Neural crest cell (in vitro differentiated cells): ENCODE data around the gene GOLGA5. TPM values are rescaled to one million over a fixed set of nuclear protein-coding genes. Genes with fewer than 3 reads are reported as not detected.
"Not testable (repeated sequence)": the region's sequence is repeated elsewhere in the genome, so short reads cannot be mapped to it uniquely, and the experiment has no call there.

ENCODE experiments used
- DNase-seq: peaks from one replicate; pipeline ENCODE4 v3.0.0; 2021; ENCODE audit warnings: low read depth, mixed read lengths, low spot score
- H3K27ac Mint-ChIP-seq: one replicate; pipeline ENCODE4 v1.8.0; 2021; ENCODE audit warnings: mild to moderate bottlenecking, mixed read lengths; ENCODE audit not compliant: unreplicated experiment
- H3K27me3 Mint-ChIP-seq: 2 replicates; pipeline ENCODE4 v1.8.0; 2021; ENCODE audit warnings: low read depth, mild to moderate bottlenecking, mixed read lengths
- H3K36me3 Mint-ChIP-seq: 2 replicates; pipeline ENCODE4 v1.8.0; 2021; ENCODE audit warnings: low read depth, mild to moderate bottlenecking, mixed read lengths
- H3K4me1 Mint-ChIP-seq: 2 replicates; pipeline ENCODE4 v1.8.0; 2021; ENCODE audit warnings: mixed read lengths
- H3K4me3 Mint-ChIP-seq: one replicate; pipeline ENCODE4 v1.8.0; 2021; ENCODE audit warnings: mild to moderate bottlenecking, mixed read lengths
- H3K9me3 Mint-ChIP-seq: 2 replicates; pipeline ENCODE4 v1.8.0; 2021; ENCODE audit warnings: mixed read lengths
- total RNA-seq: library from RNA; stranded (reverse); gene quantifications from 2 replicates; pipeline ENCODE4 v1.2.1, GENCODE V29; 2021
- TF ChIP-seq, protein P1 (sequence below): fragments of 200-600 bp; sonication (generic); conservative IDR thresholded peaks from 2 replicates; pipeline ENCODE4 v1.5.0; 2021; ENCODE audit warnings: antibody characterized with exemption, mild to moderate bottlenecking

GOLGA5 gene
- total RNA-seq, 1 donor from 2014 or later, result 19.8 TPM

- Mint-ChIP-seq H3K9me3 (peaks cover 3% of the 10 kb centered on the region), H3K27ac (no peak overlapping the region), H3K4me1 (no peaks in the 10 kb centered on the region), H3K27me3 (no peaks in the 10 kb centered on the region), H3K4me3 (no peak overlapping the region), H3K36me3 (peaks cover 6% of the 10 kb centered on the region)
- no peak for DNase-seq
- TF ChIP-seq, protein P1, sequence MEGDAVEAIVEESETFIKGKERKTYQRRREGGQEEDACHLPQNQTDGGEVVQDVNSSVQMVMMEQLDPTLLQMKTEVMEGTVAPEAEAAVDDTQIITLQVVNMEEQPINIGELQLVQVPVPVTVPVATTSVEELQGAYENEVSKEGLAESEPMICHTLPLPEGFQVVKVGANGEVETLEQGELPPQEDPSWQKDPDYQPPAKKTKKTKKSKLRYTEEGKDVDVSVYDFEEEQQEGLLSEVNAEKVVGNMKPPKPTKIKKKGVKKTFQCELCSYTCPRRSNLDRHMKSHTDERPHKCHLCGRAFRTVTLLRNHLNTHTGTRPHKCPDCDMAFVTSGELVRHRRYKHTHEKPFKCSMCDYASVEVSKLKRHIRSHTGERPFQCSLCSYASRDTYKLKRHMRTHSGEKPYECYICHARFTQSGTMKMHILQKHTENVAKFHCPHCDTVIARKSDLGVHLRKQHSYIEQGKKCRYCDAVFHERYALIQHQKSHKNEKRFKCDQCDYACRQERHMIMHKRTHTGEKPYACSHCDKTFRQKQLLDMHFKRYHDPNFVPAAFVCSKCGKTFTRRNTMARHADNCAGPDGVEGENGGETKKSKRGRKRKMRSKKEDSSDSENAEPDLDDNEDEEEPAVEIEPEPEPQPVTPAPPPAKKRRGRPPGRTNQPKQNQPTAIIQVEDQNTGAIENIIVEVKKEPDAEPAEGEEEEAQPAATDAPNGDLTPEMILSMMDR, result no peak
Observed at GRCh38 chr14:92847278-92847677, 53.2 kb downstream of the GOLGA5 start.

DNA sequence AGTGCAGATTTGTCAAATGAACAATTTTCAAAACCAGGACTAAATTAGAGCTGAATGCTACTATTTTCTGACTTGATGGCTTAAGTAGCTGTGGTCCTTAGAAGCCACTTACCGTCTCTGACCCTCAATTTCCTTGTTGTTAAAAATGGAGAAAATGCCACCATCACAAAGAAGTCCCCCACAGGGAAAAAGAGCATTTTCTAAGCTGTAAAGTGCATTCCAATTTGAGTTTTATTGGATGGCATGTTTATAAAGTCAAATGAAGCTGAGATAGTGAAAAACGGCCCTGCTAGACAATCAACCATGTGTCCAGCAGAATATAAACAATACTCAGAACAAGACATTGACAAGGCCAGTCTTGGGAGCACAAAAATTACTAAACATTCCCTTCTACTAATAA lies 53.6 kb downstream of the GOLGA5 start:
- Mint-ChIP-seq H3K36me3 (peaks cover 6% of the 10 kb centered on the region), H3K27ac (no peak overlapping the region), H3K27me3 (no peaks in the 10 kb centered on the region), H3K4me3 (no peak overlapping the region), H3K4me1 (no peaks in the 10 kb centered on the region), H3K9me3 (peaks cover 3% of the 10 kb centered on the region)
- DNase-seq, result no peak
- TF ChIP-seq, protein P1, result no peak

DNA sequence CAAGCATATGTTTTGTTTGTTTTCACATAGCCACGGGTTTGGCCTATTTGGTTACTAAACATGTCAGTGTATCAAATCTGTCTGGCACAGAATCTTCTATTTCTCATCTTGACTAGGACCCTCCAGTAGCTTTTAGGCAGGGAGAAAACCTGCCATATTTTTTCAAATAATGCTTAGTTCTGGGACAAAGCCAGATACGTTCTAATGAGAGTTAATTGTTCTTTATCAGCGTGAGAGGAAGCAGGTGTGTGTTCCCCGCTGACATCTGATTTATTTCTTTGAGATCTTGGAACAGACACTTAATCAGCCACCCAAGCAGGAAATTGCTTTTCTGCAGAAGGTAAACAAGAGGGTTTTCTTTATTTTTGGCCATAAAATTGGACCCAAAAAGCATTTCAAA lies 54.8 kb downstream of the GOLGA5 start:
- TF ChIP-seq, protein P1, result no peak
- Mint-ChIP-seq H3K4me1 (no peaks in the 10 kb centered on the region), H3K27ac (no peak overlapping the region), H3K27me3 (no peaks in the 10 kb centered on the region), H3K4me3 (no peak overlapping the region), H3K36me3 (peaks cover 2% of the 10 kb centered on the region), H3K9me3 (peaks cover 3% of the 10 kb centered on the region)
- no peak for DNase-seq

GRCh38 chr14:92850492-92850891 lies 56.4 kb downstream of the GOLGA5 start:
- Mint-ChIP-seq H3K36me3 (peaks cover 2% of the 10 kb centered on the region), H3K4me3 (no peak overlapping the region), H3K27me3 (peaks cover 11% of the 10 kb centered on the region), H3K4me1 (no peaks in the 10 kb centered on the region), H3K27ac (no peak overlapping the region), H3K9me3 (peaks cover 3% of the 10 kb centered on the region)
- no peak for DNase-seq
- TF ChIP-seq, protein P1, result no peak

DNA sequence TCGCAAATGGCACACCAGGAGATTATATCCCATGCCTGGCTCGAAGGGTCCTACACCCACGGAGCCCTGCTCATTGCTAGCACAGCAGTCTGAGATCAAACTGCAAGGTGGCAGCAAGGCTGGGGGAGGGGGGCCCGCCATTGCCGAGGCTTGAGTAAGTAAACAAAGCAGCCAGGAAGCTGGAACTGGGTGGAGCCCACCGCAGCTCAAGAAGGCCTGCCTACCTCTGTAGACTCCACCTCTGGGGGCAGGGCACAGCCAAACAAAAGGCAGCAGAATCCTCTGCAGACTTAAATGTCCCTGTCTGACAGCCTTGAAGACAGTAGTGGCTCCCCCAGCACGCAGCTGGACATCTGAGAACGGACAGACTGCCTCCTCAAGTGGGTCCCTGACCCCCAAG lies 59.0 kb downstream of the GOLGA5 start:
- not testable (repeated sequence) for H3K4me3 Mint-ChIP-seq, H3K9me3 Mint-ChIP-seq, DNase-seq, H3K27ac Mint-ChIP-seq, H3K4me1 Mint-ChIP-seq, H3K36me3 Mint-ChIP-seq
- H3K27me3 Mint-ChIP-seq, result peaks cover 17% of the 10 kb centered on the region

DNA sequence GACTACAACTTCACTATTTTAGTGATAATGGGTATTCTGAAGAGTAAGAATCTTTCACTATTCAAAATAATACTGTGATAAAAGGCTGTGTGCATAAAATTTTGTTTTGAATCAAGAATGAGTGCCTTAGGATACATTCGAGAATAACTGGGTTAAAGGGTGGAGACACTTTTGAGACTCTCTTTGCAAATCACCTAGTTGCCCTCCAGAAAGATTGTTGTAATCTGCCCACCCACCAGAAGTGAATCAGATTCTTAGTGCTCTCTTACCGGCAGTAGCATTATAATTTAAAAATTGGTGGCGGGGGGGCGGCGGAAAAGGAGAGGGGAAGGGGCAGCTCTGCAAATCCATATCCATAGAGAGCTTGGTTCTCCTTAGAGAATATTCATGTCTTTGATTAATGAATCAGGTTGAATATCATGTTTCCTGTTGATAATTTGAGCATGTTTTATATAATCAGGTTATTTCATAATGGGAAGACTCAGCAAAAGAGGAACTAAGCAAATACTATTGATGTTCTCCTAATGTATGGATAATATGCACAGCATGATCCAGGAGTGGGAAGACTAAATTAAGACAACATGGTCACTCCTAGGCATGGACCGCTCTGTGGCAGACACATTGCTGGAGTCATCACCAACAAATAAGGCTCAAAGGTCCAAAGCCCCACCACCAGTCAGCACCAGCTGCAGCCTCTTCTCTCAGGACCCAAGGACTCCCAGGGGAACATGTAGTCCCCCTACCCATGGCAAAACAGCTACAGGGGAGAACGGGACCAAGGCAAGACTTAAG lies 66.1 kb downstream of the GOLGA5 start:
- Mint-ChIP-seq H3K4me1 (no peaks in the 10 kb centered on the region), H3K27ac (no peak overlapping the region), H3K36me3 (no peaks in the 10 kb centered on the region)

More for the DNA sequence above, 66.1 kb downstream of the GOLGA5 start:
- TF ChIP-seq, protein P1, result no peak
- H3K27me3 Mint-ChIP-seq, result peaks cover 15% of the 10 kb centered on the region
- H3K9me3 Mint-ChIP-seq, result no peaks in the 10 kb centered on the region
- H3K4me3 Mint-ChIP-seq, result no peak overlapping the region
- DNase-seq, result no peak
